Endothelial cell (in vitro differentiated cells): Measurements from ENCODE around the gene PHACTR1. TPM values are rescaled to one million over a fixed set of nuclear protein-coding genes. Genes with fewer than 3 reads are reported as not detected.
"Not testable (repeated sequence)": the region's sequence is repeated elsewhere in the genome, so short reads cannot be mapped to it uniquely, and the experiment has no call there.

Experiments used
- DNase-seq: peaks from one replicate; pipeline ENCODE4 v3.0.0; 2021; ENCODE audit warnings: low spot score
- H3K27ac Mint-ChIP-seq: one replicate; pipeline ENCODE4 v1.8.0; 2021; ENCODE audit warnings: mixed read lengths, inconsistent platforms; ENCODE audit not compliant: unreplicated experiment
- H3K27me3 Mint-ChIP-seq: one replicate; pipeline ENCODE4 v1.8.0; 2021; ENCODE audit warnings: mild to moderate bottlenecking, moderate library complexity, mixed read lengths, inconsistent platforms; ENCODE audit not compliant: unreplicated experiment
- H3K36me3 Mint-ChIP-seq: one replicate; pipeline ENCODE4 v1.8.0; 2021; ENCODE audit warnings: mild to moderate bottlenecking, low read depth, mixed read lengths, inconsistent platforms; ENCODE audit not compliant: unreplicated experiment
- H3K4me1 Mint-ChIP-seq: one replicate; pipeline ENCODE4 v1.8.0; 2021; ENCODE audit warnings: mild to moderate bottlenecking, mixed read lengths, inconsistent platforms; ENCODE audit not compliant: unreplicated experiment
- H3K4me3 Mint-ChIP-seq: one replicate; pipeline ENCODE4 v1.8.0; 2021; ENCODE audit warnings: mild to moderate bottlenecking, mixed read lengths, inconsistent platforms; ENCODE audit not compliant: unreplicated experiment
- H3K9me3 Mint-ChIP-seq: one replicate; pipeline ENCODE4 v1.8.0; 2021; ENCODE audit warnings: mixed read lengths, inconsistent platforms; ENCODE audit not compliant: unreplicated experiment
- total RNA-seq: library from RNA; stranded (reverse); fragmentation: NEBNext Ultra II Directional; extraction: Animal tissue kit (Norgen Biotek cat#: 25700); gene quantifications from one replicate; pipeline ENCODE4 v1.2.1, GENCODE V29; 2021; ENCODE audit not compliant: unreplicated experiment
- TF ChIP-seq, protein P1 (sequence below): fragments of 200-600 bp; sonication (generic); IDR thresholded peaks from one replicate; pipeline ENCODE4 v1.5.0; 2021; ENCODE audit warnings: antibody characterized with exemption; ENCODE audit not compliant: unreplicated experiment

Gene PHACTR1
- total RNA-seq, 1 donor from 2014 or later = 39.9 TPM

DNA sequence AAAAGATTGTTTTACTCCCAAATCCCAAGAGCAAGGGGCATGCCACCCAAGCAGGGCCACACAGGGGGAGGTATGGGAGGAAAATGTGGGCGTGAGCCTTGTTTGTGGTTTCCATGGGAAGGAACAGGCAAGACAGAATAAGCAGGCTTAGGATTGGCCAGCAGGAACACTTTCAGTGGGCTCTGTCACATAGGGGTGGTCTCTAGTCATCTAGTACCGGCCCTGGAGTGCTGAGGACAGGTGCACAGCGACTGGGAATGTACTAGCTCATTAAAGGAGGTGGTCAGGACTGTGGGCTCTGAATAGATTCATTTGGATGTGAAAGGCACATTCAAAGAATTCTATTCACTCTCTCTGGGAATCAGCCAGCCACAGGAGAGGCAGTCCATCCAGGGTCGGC, 436.2 kb downstream of the PHACTR1 start:
- no peak overlapping the region for H3K4me3 Mint-ChIP-seq
- peaks cover 3% of the 10 kb centered on the region for H3K4me1 Mint-ChIP-seq
- H3K27ac Mint-ChIP-seq = no peak overlapping the region
- no peak for DNase-seq
- no peaks in the 10 kb centered on the region for H3K27me3 Mint-ChIP-seq
- H3K36me3 Mint-ChIP-seq = no peaks in the 10 kb centered on the region
- H3K9me3 Mint-ChIP-seq = no peaks in the 10 kb centered on the region
- TF ChIP-seq, protein P1, sequence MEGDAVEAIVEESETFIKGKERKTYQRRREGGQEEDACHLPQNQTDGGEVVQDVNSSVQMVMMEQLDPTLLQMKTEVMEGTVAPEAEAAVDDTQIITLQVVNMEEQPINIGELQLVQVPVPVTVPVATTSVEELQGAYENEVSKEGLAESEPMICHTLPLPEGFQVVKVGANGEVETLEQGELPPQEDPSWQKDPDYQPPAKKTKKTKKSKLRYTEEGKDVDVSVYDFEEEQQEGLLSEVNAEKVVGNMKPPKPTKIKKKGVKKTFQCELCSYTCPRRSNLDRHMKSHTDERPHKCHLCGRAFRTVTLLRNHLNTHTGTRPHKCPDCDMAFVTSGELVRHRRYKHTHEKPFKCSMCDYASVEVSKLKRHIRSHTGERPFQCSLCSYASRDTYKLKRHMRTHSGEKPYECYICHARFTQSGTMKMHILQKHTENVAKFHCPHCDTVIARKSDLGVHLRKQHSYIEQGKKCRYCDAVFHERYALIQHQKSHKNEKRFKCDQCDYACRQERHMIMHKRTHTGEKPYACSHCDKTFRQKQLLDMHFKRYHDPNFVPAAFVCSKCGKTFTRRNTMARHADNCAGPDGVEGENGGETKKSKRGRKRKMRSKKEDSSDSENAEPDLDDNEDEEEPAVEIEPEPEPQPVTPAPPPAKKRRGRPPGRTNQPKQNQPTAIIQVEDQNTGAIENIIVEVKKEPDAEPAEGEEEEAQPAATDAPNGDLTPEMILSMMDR = no peak

DNA sequence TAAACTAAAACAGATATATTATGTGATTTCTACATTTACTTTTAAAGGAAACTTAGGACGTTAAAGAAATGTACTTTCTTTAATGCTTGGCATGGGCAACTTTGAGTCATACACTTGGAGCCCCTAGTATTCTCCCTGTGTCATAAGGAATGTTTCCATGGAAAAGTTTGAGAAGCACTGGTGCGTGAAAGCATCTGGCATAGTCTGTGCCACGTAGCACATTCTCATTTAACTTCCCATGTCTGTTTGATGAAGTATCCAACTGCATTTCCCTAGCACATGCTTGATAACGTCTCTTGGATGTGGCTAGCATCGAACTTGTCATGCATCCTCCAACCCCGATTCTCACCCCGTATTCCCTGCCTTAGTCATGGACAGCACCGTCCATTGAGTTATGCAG, 439.8 kb downstream of the PHACTR1 start:
- no peak for DNase-seq
- H3K4me3 Mint-ChIP-seq = no peak overlapping the region
- H3K27ac Mint-ChIP-seq = no peak overlapping the region
- no peaks in the 10 kb centered on the region for H3K9me3 Mint-ChIP-seq
- H3K36me3 Mint-ChIP-seq = no peaks in the 10 kb centered on the region
- H3K27me3 Mint-ChIP-seq = no peaks in the 10 kb centered on the region
- peaks cover 3% of the 10 kb centered on the region for H3K4me1 Mint-ChIP-seq
- TF ChIP-seq, protein P1 = no peak

DNA sequence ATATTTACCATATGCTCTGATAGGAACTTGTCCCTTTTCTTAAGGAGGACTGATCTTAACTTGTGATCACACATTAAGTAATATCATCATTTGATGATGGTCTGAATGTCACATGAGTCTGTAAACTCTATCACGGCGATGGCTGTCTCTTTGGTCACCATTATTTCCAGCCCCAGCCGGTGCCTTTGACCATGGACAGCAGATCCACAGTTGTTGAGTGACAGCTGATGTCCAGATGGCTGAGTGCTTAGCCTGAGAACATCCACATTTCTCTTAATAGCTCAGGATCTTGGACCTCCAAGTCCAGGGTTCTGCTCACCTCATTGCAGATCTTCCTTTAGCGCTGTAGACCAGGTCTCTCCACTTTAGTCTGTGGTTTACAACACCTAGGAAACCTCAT, 440.7 kb downstream of the PHACTR1 start:
- no peaks in the 10 kb centered on the region for H3K9me3 Mint-ChIP-seq
- no peaks in the 10 kb centered on the region for H3K27me3 Mint-ChIP-seq
- no peak overlapping the region for H3K27ac Mint-ChIP-seq
- H3K4me3 Mint-ChIP-seq = no peak overlapping the region
- no peaks in the 10 kb centered on the region for H3K36me3 Mint-ChIP-seq
- TF ChIP-seq, protein P1 = no peak
- DNase-seq = no peak
- peaks cover 3% of the 10 kb centered on the region for H3K4me1 Mint-ChIP-seq

DNA sequence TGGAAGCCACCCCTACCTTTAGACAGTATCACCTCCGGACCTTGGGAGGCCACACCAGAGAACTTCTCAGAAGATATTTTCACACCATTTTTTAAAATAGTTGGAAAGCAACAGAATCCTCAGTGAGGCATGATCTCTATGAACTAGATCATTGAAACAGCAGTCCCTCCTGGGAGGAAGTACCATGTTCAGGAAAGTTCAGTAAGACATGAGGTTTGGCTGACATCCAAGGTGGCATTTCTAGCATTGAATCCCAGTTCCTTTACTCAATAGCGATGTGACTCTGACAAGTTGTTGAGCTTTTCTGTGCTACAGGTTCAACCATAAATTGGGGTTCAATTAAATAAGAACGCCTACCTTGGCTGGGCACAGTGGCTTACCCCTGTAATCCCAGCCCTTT, 442.7 kb downstream of the PHACTR1 start:
- Mint-ChIP-seq H3K36me3 (no peaks in the 10 kb centered on the region), H3K4me3 (no peak overlapping the region)
- DNase-seq = no peak

DNA sequence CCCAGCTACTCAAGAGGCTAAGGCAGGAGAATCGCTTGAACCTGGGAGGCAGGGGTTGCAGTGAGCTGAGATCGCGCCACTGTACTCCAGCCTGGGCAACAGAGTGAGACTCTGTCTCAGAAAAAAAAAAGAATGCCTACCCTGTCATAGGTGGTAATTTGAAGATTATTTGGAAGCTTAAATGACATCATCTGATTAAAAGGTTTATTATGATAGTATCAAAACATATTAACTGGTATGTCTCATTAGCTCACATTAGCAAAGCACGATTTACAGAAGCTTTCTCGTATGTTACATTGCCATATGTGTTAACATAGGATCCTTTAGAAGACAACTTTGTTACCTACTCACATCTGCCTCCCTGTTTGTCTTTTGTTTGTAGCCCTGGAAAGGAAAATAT, 443.3 kb downstream of the PHACTR1 start:
- not testable (repeated sequence) for H3K9me3 Mint-ChIP-seq, H3K4me3 Mint-ChIP-seq, H3K4me1 Mint-ChIP-seq, H3K36me3 Mint-ChIP-seq, H3K27me3 Mint-ChIP-seq, H3K27ac Mint-ChIP-seq, DNase-seq

More for the DNA sequence above, 442.7 kb downstream of the PHACTR1 start:
- no peak overlapping the region for H3K27ac Mint-ChIP-seq
- H3K9me3 Mint-ChIP-seq = no peaks in the 10 kb centered on the region
- H3K27me3 Mint-ChIP-seq = peaks cover 1% of the 10 kb centered on the region
- TF ChIP-seq, protein P1 = no peak
- no peaks in the 10 kb centered on the region for H3K4me1 Mint-ChIP-seq
